Prostate gland (tissue), 2 donors: ENCODE results near the gene GTF2H3. TPM values are rescaled to one million over a fixed set of nuclear protein-coding genes. Genes with fewer than 3 reads are reported as not detected.
"Not testable (repeated sequence)": the region's sequence is repeated elsewhere in the genome, so short reads cannot be mapped to it uniquely, and the experiment has no call there.

Experiments used
- DNase-seq: peaks from one replicate; pipeline ENCODE4 v3.0.0-alpha.2; 2019; ENCODE audit warnings: low spot score
- H3K27ac ChIP-seq, 2 donors: fragments of 200-600 bp; sonication (generic); 2 replicates each; pipeline ENCODE4 v1.5.1; 2017 to 2019
- H3K27me3 ChIP-seq: fragments of 200-600 bp; sonication (generic); replicated peaks from 2 replicates; pipeline ENCODE4 v1.5.1; 2019; ENCODE audit not compliant: insufficient read depth
- H3K36me3 ChIP-seq, 2 donors: fragments of 200-600 bp; sonication (generic); 1 replicate in 1 of 2; 2 replicates in 1 of 2; pipeline versions ENCODE4 v1.5.1 to v1.8.1; 2017 to 2019
- H3K4me1 ChIP-seq: fragments of 200-600 bp; sonication (generic); replicated peaks from 2 replicates; pipeline ENCODE4 v1.5.1; 2019
- H3K4me3 ChIP-seq, 2 donors: fragments of 200-600 bp; sonication (generic); 2 replicates each; pipeline ENCODE4 v1.5.1; 2017 to 2019
- H3K9me3 ChIP-seq: fragments of 200-600 bp; sonication (generic); 2 replicates; pipeline ENCODE4 v1.5.1; 2017
- CTCF ChIP-seq, 4 experiments: fragments of 200-600 bp in 2 of 4; fragments of 450-650 bp in 2 of 4; sonication (generic) in 2 of 4; IDR thresholded peaks; 1 replicate in 3 of 4; 2 replicates in 1 of 4; pipeline ENCODE4 v1.5.1; 2016 to 2019; ENCODE audit warnings: antibody characterized with exemption in 4 of 4, mild to moderate bottlenecking in 2 of 4, moderate library complexity in 2 of 4
- POLR2A ChIP-seq: fragments of 450-650 bp; IDR thresholded peaks from one replicate; pipeline ENCODE4 v1.6.1; 2016; ENCODE audit warnings: antibody characterized with exemption, mild to moderate bottlenecking
- POLR2AphosphoS5 ChIP-seq: sonication (generic); formaldehyde crosslinking; IDR thresholded peaks from one replicate; pipeline ENCODE4 v1.6.1; 2017; ENCODE audit warnings: antibody characterized with exemption
- WGBS: methylation state at CpG from one replicate; pipeline ENCODE4 v1.1.5; 2018; 5-methylcytosine and 5-hydroxymethylcytosine counted together
- intact Hi-C: fragments of 100-400 bp; cut with DNase I; formaldehyde crosslinking; loops from one replicate; pipeline ENCODE4 v1.14.2; 2022
- total RNA-seq, 2 donors: library from RNA; depleted of rRNA; stranded (reverse); fragments of >200 nt; gene quantifications; one replicate each; pipeline ENCODE4 v1.1.0, GENCODE V29; 2016

The GTF2H3 gene
- total RNA-seq, 2 donors from 2014 or later: 28.0 to 50.1 TPM

GRCh38 chr12:123602651-123603195 lies 30.9 kb upstream of the GTF2H3 start:
- Histone ChIP-seq H3K36me3 (no peaks in the 10 kb centered on the region), H3K9me3 (no peaks in the 10 kb centered on the region), H3K4me3 (peak overlapping the region; percentile 58 to 86), H3K4me1 (no peaks in the 10 kb centered on the region), H3K27ac (peak overlapping the region in 1 of 2 donors; percentile 84), H3K27me3 (no peaks in the 10 kb centered on the region)
- intact Hi-C loops: loop anchor here (5.0 kb wide), 1 partner anchor 335 kb away; no protein-coding TSS in a partner anchor
- TF ChIP-seq POLR2AphosphoS5 (no peak), POLR2A (no peak), CTCF (IDR thresholded peaks at IDR 0.05) (no peak)
- no peak for DNase-seq
- 9% methylated on average over 7 of the region's 7 CpGs for WGBS

GRCh38 chr12:123603495-123603894 lies 30.1 kb upstream of the GTF2H3 start:
- not testable (repeated sequence) for H3K27ac ChIP-seq, H3K27me3 ChIP-seq, DNase-seq, H3K36me3 ChIP-seq, H3K9me3 ChIP-seq, H3K4me1 ChIP-seq, H3K4me3 ChIP-seq
- intact Hi-C loops: loop anchor here (5.0 kb wide), 1 partner anchor 336 kb away; no protein-coding TSS in a partner anchor
- WGBS: 63% methylated on average over 11 of the region's 11 CpGs

GRCh38 chr12:123607756-123608155 lies 25.9 kb upstream of the GTF2H3 start:
- Histone ChIP-seq H3K36me3 (peaks cover 0 to 19% of the 10 kb centered on the region in 2 donors), H3K9me3 (no peaks in the 10 kb centered on the region), H3K4me3 (no peak overlapping the region), H3K27me3 (no peaks in the 10 kb centered on the region), H3K27ac (no peak overlapping the region), H3K4me1 (no peaks in the 10 kb centered on the region)
- intact Hi-C loops: no loop called here
- TF ChIP-seq CTCF (IDR thresholded peaks at IDR 0.05) (no peak), POLR2AphosphoS5 (no peak), POLR2A (no peak)
- WGBS: 75% methylated on average over 4 of the region's 4 CpGs
- no peak for DNase-seq

- WGBS: 76% methylated on average over 8 of the region's 8 CpGs
- Histone ChIP-seq H3K4me3 (no peak overlapping the region), H3K4me1 (no peaks in the 10 kb centered on the region), H3K27ac (no peak overlapping the region), H3K9me3 (no peaks in the 10 kb centered on the region), H3K27me3 (no peaks in the 10 kb centered on the region), H3K36me3 (peaks cover 0 to 20% of the 10 kb centered on the region in 2 donors)
- no peak for DNase-seq
- TF ChIP-seq POLR2A: no peak
- no peak for TF ChIP-seq CTCF (IDR thresholded peaks at IDR 0.05)
- no peak for TF ChIP-seq POLR2AphosphoS5
- intact Hi-C loops: no loop called here
Measured at GRCh38 chr12:123608182-123608581, 25.4 kb upstream of the GTF2H3 start.

- TF ChIP-seq POLR2A (no peak), CTCF (IDR thresholded peaks at IDR 0.05) (no peak), POLR2AphosphoS5 (no peak)
- intact Hi-C loops: no loop called here
- H3K36me3 ChIP-seq: peaks cover 4 to 22% of the 10 kb centered on the region in 2 donors
- H3K27me3 ChIP-seq: no peaks in the 10 kb centered on the region
- H3K27ac ChIP-seq: no peak overlapping the region
- 91% methylated on average over 2 of the region's 2 CpGs for WGBS
- H3K4me1 ChIP-seq: no peaks in the 10 kb centered on the region
- no peak overlapping the region for H3K4me3 ChIP-seq
- no peaks in the 10 kb centered on the region for H3K9me3 ChIP-seq
- DNase-seq: no peak
Measured at GRCh38 chr12:123614110-123614509, 19.5 kb upstream of the GTF2H3 start.
